ENCODE measurements around the gene FAM50B. TPM values are rescaled to one million over a fixed set of nuclear protein-coding genes. Genes with fewer than 3 reads are reported as not detected.

Gene FAM50B
- total and polyA plus RNA-seq, 2 of the 13 experiments (the other 11 are each of a cell fraction or from before 2014, with no cell fraction given): 0.05 TPM; not detected in 1

DNA sequence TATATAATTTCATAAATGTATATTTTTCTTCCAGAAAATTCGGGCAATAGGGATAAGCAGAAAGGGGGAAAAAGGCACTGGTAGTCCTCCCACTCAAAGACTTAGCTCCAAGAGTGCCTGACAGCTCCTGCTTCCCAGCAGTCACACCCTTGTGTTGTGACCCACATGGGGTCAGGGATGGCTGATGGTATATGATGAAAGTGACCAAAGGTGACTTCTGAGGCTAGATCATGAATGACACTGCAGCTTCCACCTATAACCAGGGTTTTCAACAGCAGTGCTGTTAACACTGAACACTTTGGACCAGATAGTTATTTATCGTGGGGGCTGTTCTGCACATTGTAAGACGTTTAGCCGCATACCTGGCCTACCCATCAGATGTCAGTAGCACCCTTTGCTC is 22.3 kb downstream of the FAM50B start (continued):
- TF ChIP-seq, protein P1, sequence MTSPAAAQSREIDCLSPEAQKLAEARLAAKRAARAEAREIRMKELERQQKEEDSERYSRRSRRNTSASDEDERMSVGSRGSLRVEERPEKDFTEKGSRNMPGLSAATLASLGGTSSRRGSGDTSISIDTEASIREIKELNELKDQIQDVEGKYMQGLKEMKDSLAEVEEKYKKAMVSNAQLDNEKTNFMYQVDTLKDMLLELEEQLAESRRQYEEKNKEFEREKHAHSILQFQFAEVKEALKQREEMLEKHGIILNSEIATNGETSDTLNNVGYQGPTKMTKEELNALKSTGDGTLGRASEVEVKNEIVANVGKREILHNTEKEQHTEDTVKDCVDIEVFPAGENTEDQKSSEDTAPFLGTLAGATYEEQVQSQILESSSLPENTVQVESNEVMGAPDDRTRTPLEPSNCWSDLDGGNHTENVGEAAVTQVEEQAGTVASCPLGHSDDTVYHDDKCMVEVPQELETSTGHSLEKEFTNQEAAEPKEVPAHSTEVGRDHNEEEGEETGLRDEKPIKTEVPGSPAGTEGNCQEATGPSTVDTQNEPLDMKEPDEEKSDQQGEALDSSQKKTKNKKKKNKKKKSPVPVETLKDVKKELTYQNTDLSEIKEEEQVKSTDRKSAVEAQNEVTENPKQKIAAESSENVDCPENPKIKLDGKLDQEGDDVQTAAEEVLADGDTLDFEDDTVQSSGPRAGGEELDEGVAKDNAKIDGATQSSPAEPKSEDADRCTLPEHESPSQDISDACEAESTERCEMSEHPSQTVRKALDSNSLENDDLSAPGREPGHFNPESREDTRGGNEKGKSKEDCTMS (CRISPR knock-in tag; conservative IDR thresholded peaks at IDR 0.05): no peak
- TF ChIP-seq ZNF264 (CRISPR knock-in tag; IDR thresholded peaks at IDR 0.05) (0 out of 2 replicates have a peak, but pooled peaks have one; percentile 23), ZNF775 (CRISPR knock-in tag; IDR thresholded peaks at IDR 0.05; ENCODE audit: borderline replicate concordance) (no peak), CEBPB (IDR thresholded peaks at IDR 0.05; ENCODE audit: borderline replicate concordance, low read depth, low read length) (peak; percentile 34; the same call in 1 of the 2 replicates), CREB1 (IDR thresholded peaks at IDR 0.05) (no peak), CREB1 (CRISPR knock-in tag; IDR thresholded peaks at IDR 0.05) (no peak), ZNF44 (CRISPR knock-in tag; IDR thresholded peaks at IDR 0.05) (no peak), GLI4 (CRISPR knock-in tag; IDR thresholded peaks at IDR 0.05; ENCODE audit: borderline replicate concordance) (no peak), TGIF2 (CRISPR knock-in tag; IDR thresholded peaks at IDR 0.05) (peak; percentile 74), ZNF335 (CRISPR knock-in tag; IDR thresholded peaks at IDR 0.05) (no peak), SALL1 (CRISPR knock-in tag; IDR thresholded peaks at IDR 0.05) (peak; percentile 67), ZKSCAN8 (CRISPR knock-in tag; IDR thresholded peaks at IDR 0.05; ENCODE audit: borderline replicate concordance) (no peak), SMYD3 (CRISPR knock-in tag; IDR thresholded peaks at IDR 0.05) (no peak), ZNF441 (CRISPR knock-in tag; IDR thresholded peaks at IDR 0.05; ENCODE audit: borderline replicate concordance) (no peak), SAFB2 (CRISPR knock-in tag; IDR thresholded peaks at IDR 0.05; ENCODE audit: borderline replicate concordance, low read depth) (no peak), ZNF432 (CRISPR knock-in tag; IDR thresholded peaks at IDR 0.05; ENCODE audit: borderline replicate concordance) (no peak), ZBTB7B (CRISPR knock-in tag; IDR thresholded peaks at IDR 0.05) (0 out of 2 replicates have a peak, but pooled peaks have one; percentile 38), SMAD3 (CRISPR knock-in tag; IDR thresholded peaks at IDR 0.05) (no peak), PHF21A (CRISPR knock-in tag; IDR thresholded peaks at IDR 0.05) (0 out of 2 replicates have a peak, but pooled peaks have one; percentile 23), ZNF234 (CRISPR knock-in tag; conservative IDR thresholded peaks at IDR 0.05) (no peak)
- TF ChIP-seq, protein P2, sequence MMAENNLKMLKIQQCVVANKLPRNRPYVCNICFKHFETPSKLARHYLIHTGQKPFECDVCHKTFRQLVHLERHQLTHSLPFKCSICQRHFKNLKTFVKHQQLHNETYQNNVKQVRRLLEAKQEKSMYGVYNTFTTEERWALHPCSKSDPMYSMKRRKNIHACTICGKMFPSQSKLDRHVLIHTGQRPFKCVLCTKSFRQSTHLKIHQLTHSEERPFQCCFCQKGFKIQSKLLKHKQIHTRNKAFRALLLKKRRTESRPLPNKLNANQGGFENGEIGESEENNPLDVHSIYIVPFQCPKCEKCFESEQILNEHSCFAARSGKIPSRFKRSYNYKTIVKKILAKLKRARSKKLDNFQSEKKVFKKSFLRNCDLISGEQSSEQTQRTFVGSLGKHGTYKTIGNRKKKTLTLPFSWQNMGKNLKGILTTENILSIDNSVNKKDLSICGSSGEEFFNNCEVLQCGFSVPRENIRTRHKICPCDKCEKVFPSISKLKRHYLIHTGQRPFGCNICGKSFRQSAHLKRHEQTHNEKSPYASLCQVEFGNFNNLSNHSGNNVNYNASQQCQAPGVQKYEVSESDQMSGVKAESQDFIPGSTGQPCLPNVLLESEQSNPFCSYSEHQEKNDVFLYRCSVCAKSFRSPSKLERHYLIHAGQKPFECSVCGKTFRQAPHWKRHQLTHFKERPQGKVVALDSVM (CRISPR knock-in tag; IDR thresholded peaks at IDR 0.05): no peak
- TF ChIP-seq, protein P3, sequence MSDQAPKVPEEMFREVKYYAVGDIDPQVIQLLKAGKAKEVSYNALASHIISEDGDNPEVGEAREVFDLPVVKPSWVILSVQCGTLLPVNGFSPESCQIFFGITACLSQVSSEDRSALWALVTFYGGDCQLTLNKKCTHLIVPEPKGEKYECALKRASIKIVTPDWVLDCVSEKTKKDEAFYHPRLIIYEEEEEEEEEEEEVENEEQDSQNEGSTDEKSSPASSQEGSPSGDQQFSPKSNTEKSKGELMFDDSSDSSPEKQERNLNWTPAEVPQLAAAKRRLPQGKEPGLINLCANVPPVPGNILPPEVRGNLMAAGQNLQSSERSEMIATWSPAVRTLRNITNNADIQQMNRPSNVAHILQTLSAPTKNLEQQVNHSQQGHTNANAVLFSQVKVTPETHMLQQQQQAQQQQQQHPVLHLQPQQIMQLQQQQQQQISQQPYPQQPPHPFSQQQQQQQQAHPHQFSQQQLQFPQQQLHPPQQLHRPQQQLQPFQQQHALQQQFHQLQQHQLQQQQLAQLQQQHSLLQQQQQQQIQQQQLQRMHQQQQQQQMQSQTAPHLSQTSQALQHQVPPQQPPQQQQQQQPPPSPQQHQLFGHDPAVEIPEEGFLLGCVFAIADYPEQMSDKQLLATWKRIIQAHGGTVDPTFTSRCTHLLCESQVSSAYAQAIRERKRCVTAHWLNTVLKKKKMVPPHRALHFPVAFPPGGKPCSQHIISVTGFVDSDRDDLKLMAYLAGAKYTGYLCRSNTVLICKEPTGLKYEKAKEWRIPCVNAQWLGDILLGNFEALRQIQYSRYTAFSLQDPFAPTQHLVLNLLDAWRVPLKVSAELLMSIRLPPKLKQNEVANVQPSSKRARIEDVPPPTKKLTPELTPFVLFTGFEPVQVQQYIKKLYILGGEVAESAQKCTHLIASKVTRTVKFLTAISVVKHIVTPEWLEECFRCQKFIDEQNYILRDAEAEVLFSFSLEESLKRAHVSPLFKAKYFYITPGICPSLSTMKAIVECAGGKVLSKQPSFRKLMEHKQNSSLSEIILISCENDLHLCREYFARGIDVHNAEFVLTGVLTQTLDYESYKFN (CRISPR knock-in tag; conservative IDR thresholded peaks at IDR 0.05): peak; percentile 54
- TF ChIP-seq, protein P4, sequence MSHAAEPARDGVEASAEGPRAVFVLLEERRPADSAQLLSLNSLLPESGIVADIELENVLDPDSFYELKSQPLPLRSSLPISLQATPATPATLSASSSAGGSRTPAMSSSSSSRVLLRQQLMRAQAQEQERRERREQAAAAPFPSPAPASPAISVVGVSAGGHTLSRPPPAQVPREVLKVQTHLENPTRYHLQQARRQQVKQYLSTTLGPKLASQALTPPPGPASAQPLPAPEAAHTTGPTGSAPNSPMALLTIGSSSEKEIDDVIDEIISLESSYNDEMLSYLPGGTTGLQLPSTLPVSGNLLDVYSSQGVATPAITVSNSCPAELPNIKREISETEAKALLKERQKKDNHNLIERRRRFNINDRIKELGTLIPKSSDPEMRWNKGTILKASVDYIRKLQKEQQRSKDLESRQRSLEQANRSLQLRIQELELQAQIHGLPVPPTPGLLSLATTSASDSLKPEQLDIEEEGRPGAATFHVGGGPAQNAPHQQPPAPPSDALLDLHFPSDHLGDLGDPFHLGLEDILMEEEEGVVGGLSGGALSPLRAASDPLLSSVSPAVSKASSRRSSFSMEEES (CRISPR knock-in tag; IDR thresholded peaks at IDR 0.05): peak; percentile 57; the same call in 1 of the 2 replicates

All from HepG2 (cell line).